Fibroblast of lung (primary cell): ENCODE data around the gene MYRFL. TPM values are rescaled to one million over a fixed set of nuclear protein-coding genes. Genes with fewer than 3 reads are reported as not detected.

ENCODE experiments used
- DNase-seq, 2 donors: peaks; one replicate each; pipeline versions ENCODE4 v3.0.0 to v3.0.0-alpha.2; 2010; ENCODE audit warnings: low read depth in 2 of 2
- H2AFZ ChIP-seq: 2 replicates; pipeline ENCODE4 v1.5.1; 2012; ENCODE audit warnings: low read length, control low read depth, inconsistent platforms
- H3K27ac ChIP-seq: 2 replicates; pipeline ENCODE4 v1.5.1; 2011; ENCODE audit warnings: low read length, control low read depth; ENCODE audit not compliant: insufficient read depth
- H3K27me3 ChIP-seq: 2 replicates; pipeline ENCODE4 v1.5.1; 2011; ENCODE audit warnings: mild to moderate bottlenecking, low read length; ENCODE audit not compliant: control insufficient read depth, insufficient read depth
- H3K36me3 ChIP-seq: 2 replicates; pipeline ENCODE4 v1.5.1; 2011; ENCODE audit warnings: low read length; ENCODE audit not compliant: control insufficient read depth, insufficient read depth
- H3K4me1 ChIP-seq: 2 replicates; pipeline ENCODE4 v1.5.1; 2011; ENCODE audit warnings: low read length; ENCODE audit not compliant: control insufficient read depth, insufficient read depth; ENCODE audit errors: extremely low read depth
- H3K4me2 ChIP-seq: 2 replicates; pipeline ENCODE4 v1.5.1; 2011; ENCODE audit warnings: low read length, control low read depth; ENCODE audit not compliant: insufficient read depth; ENCODE audit errors: extremely low read depth
- H3K4me3 ChIP-seq, 4 experiments: fragments of 200-600 bp in 1 of 4; sonication (generic) in 1 of 4; replicated peaks in 1 of 4; 2 replicates each; pipeline ENCODE4 v1.5.1; 2011 to 2016; ENCODE audit warnings: low read length in 4 of 4, low read depth in 3 of 4, mild to moderate bottlenecking in 3 of 4, control low read depth in 2 of 4, inconsistent platforms in 1 of 4, mixed read lengths in 1 of 4; ENCODE audit not compliant: insufficient read depth in 1 of 4; ENCODE audit errors: control extremely low read depth in 1 of 4
- H3K79me2 ChIP-seq: 2 replicates; pipeline ENCODE4 v1.5.1; 2012; ENCODE audit warnings: mild to moderate bottlenecking, low read length, inconsistent platforms; ENCODE audit not compliant: control insufficient read depth, insufficient read depth
- H3K9ac ChIP-seq: 2 replicates; pipeline ENCODE4 v1.5.1; 2011; ENCODE audit warnings: mild to moderate bottlenecking, low read length, control low read depth; ENCODE audit not compliant: insufficient read depth
- H3K9me3 ChIP-seq: 2 replicates; pipeline ENCODE4 v1.5.1; 2012; ENCODE audit warnings: low read depth, low read length; ENCODE audit not compliant: control insufficient read depth, insufficient read depth
- H4K20me1 ChIP-seq: 2 replicates; pipeline ENCODE4 v1.5.1; 2011; ENCODE audit warnings: low read length; ENCODE audit not compliant: control insufficient read depth, insufficient read depth; ENCODE audit errors: extremely low read depth
- CTCF ChIP-seq, 2 donors: IDR thresholded peaks in 1 of 2; conservative IDR thresholded peaks in 1 of 2; 1 replicate in 1 of 2; 2 replicates in 1 of 2; pipeline ENCODE4 v1.5.1; 2011 to 2012; ENCODE audit warnings: low read length in 2 of 2, control low read depth in 1 of 2, inconsistent platforms in 1 of 2, low read depth in 1 of 2, mild to moderate bottlenecking in 1 of 2
- EZH2 ChIP-seq: IDR thresholded peaks from 2 replicates; pipeline ENCODE4 v1.5.1; 2012; ENCODE audit warnings: low read length, control low read depth, mild to moderate bottlenecking; ENCODE audit errors: missing control alignments
- polyA plus RNA-seq, 2 donors: library from polyadenylated mRNA; depleted of rRNA in 1 of 2; stranded (reverse) in 1 of 2; unstranded in 1 of 2; fragments of >200 nt; gene quantifications; 2 replicates each; pipeline ENCODE4 v1.2.1, GENCODE V29; 2011 to 2012; ENCODE audit warnings: missing spikeins in 1 of 2
- total RNA-seq: library from RNA; depleted of rRNA; stranded (reverse); fragments of >200 nt; gene quantifications from 2 replicates; pipeline ENCODE4 v1.2.1, GENCODE V29; 2014

The MYRFL gene
- total and polyA plus RNA-seq, 2 donors (not counting 1 experiment from before 2014, with no cell fraction given), result not detected

- DNase-seq, result no peak
- no peaks in the 10 kb centered on the region for H3K9me3 ChIP-seq
- no peaks in the 10 kb centered on the region for H3K36me3 ChIP-seq
- H3K27me3 ChIP-seq, result no peaks in the 10 kb centered on the region
- peaks cover 5% of the 10 kb centered on the region for H3K4me1 ChIP-seq
- no peak overlapping the region for H3K4me2 ChIP-seq
- no peak overlapping the region for H2AFZ ChIP-seq
- no peak overlapping the region for H3K9ac ChIP-seq
- H4K20me1 ChIP-seq, result no peaks in the 10 kb centered on the region
- TF ChIP-seq CTCF (conservative IDR thresholded peaks at IDR 0.05 in 1 of 2, IDR thresholded peaks at IDR 0.05 in 1 of 2; ENCODE audit: low read depth in 1 of 2, low read length in 2 of 2) (no peak), EZH2 (no peak)
- H3K27ac ChIP-seq, result no peak overlapping the region
- H3K79me2 ChIP-seq, result no peaks in the 10 kb centered on the region
- no peak overlapping the region for H3K4me3 ChIP-seq
These were observed 159.2 kb downstream of the MYRFL start for GRCh38 chr12:69984241-69984640.

GRCh38 chr12:69985656-69986055 is 160.6 kb downstream of the MYRFL start:
- Histone ChIP-seq H3K27ac (no peak overlapping the region), H3K4me3 (no peak overlapping the region), H3K4me1 (peaks cover 7% of the 10 kb centered on the region), H3K79me2 (no peaks in the 10 kb centered on the region), H3K4me2 (no peak overlapping the region), H2AFZ (no peak overlapping the region), H3K27me3 (no peaks in the 10 kb centered on the region), H4K20me1 (no peaks in the 10 kb centered on the region), H3K9ac (no peak overlapping the region), H3K36me3 (no peaks in the 10 kb centered on the region), H3K9me3 (no peaks in the 10 kb centered on the region)
- TF ChIP-seq CTCF (conservative IDR thresholded peaks at IDR 0.05 in 1 of 2, IDR thresholded peaks at IDR 0.05 in 1 of 2; ENCODE audit: low read depth in 1 of 2, low read length in 2 of 2) (peak in 1 of 2 donors; percentile 25), EZH2 (no peak)
- no peak for DNase-seq

- H3K4me3 ChIP-seq, result no peak overlapping the region
- no peaks in the 10 kb centered on the region for H3K79me2 ChIP-seq
These were observed 161.1 kb downstream of the MYRFL start for GRCh38 chr12:69986114-69986513.

More at GRCh38 chr12:69986114-69986513, 161.1 kb downstream of the MYRFL start:
- no peak for TF ChIP-seq CTCF (conservative IDR thresholded peaks at IDR 0.05 in 1 of 2, IDR thresholded peaks at IDR 0.05 in 1 of 2; ENCODE audit: low read depth in 1 of 2, low read length in 2 of 2)
- TF ChIP-seq EZH2, result no peak
- no peaks in the 10 kb centered on the region for H3K27me3 ChIP-seq
- no peak for DNase-seq
- no peaks in the 10 kb centered on the region for H3K9me3 ChIP-seq
- no peak overlapping the region for H3K27ac ChIP-seq
- H3K4me2 ChIP-seq, result no peak overlapping the region
- H3K4me1 ChIP-seq, result peaks cover 7% of the 10 kb centered on the region
- no peak overlapping the region for H3K9ac ChIP-seq
- no peak overlapping the region for H2AFZ ChIP-seq
- H4K20me1 ChIP-seq, result no peaks in the 10 kb centered on the region
- no peaks in the 10 kb centered on the region for H3K36me3 ChIP-seq
